WTC11 (cell line): ENCODE results near the gene STX8. TPM values are rescaled to one million over a fixed set of nuclear protein-coding genes. Genes with fewer than 3 reads are reported as not detected.

Source experiments
- ATAC-seq: fragments of 200-7000 bp; cut with Tn5 transposase; 2 replicates; pipeline ENCODE4 v1.10.0; 2021; ENCODE audit warnings: mild to moderate bottlenecking, moderate library complexity
- CTCF ChIA-PET: fragments of 300-600 bp; sonication (Branson Sonifier 250); formaldehyde crosslinking; loops from one replicate; lab custom pipeline; 2021; ENCODE audit warnings: antibody characterized with exemption; lab: Charles Lee
- POLR2A ChIA-PET: fragments of 350-600 bp; sonication (Branson Sonifier 250); formaldehyde crosslinking; loops from one replicate; lab custom pipeline; 2021; ENCODE audit warnings: antibody characterized with exemption; lab: Charles Lee
- DNase-seq: peaks from one replicate; pipeline ENCODE4 v3.0.0; 2021; ENCODE audit warnings: low spot score
- H3K27ac Mint-ChIP-seq: 2 replicates; pipeline ENCODE4 v1.8.0; 2021; ENCODE audit warnings: mixed read lengths
- H3K27me3 Mint-ChIP-seq: 2 replicates; pipeline ENCODE4 v1.8.0; 2021; ENCODE audit warnings: low read depth, mild to moderate bottlenecking, moderate library complexity, mixed read lengths
- H3K36me3 Mint-ChIP-seq: 2 replicates; pipeline ENCODE4 v1.8.0; 2021; ENCODE audit warnings: mixed read lengths
- H3K4me1 Mint-ChIP-seq: 2 replicates; pipeline ENCODE4 v1.8.0; 2022; ENCODE audit warnings: mixed read lengths
- H3K4me3 Mint-ChIP-seq: 2 replicates; pipeline ENCODE4 v1.8.0; 2021; ENCODE audit warnings: mild to moderate bottlenecking, moderate library complexity, mixed read lengths
- H3K9me3 Mint-ChIP-seq: 2 replicates; pipeline ENCODE4 v1.8.0; 2021; ENCODE audit warnings: mixed read lengths
- CBFB ChIP-seq: sonication (generic); formaldehyde crosslinking; IDR thresholded peaks from 2 replicates; pipeline ENCODE4 v1.8.1; 2022; ENCODE audit warnings: mild to moderate bottlenecking, low read depth, missing genetic modification reagents
- CREB1 ChIP-seq: sonication (generic); formaldehyde crosslinking; IDR thresholded peaks from 2 replicates; pipeline ENCODE4 v1.8.0; 2023; ENCODE audit warnings: mild to moderate bottlenecking, missing genetic modification reagents
- FOXK1 ChIP-seq: sonication (generic); formaldehyde crosslinking; IDR thresholded peaks from 2 replicates; pipeline ENCODE4 v1.8.0; 2022; ENCODE audit warnings: mild to moderate bottlenecking, moderate library complexity, missing genetic modification reagents
- MXD4 ChIP-seq: fragments of 250-450 bp; sonication (Bioruptor Pico); IDR thresholded peaks from 2 replicates; pipeline ENCODE4 v1.8.0; 2021; ENCODE audit warnings: mild to moderate bottlenecking, moderate library complexity, borderline replicate concordance
- SMAD4 ChIP-seq: sonication (generic); formaldehyde crosslinking; IDR thresholded peaks from 2 replicates; pipeline ENCODE4 v1.8.0; 2022; ENCODE audit warnings: mild to moderate bottlenecking, missing genetic modification reagents
- ZNF219 ChIP-seq: sonication (generic); formaldehyde crosslinking; IDR thresholded peaks from 2 replicates; pipeline ENCODE4 v1.8.0; 2023; ENCODE audit warnings: missing genetic modification reagents, mild to moderate bottlenecking, borderline replicate concordance
- ZNF232 ChIP-seq: sonication (generic); formaldehyde crosslinking; IDR thresholded peaks from 2 replicates; pipeline ENCODE4 v1.8.0; 2022; ENCODE audit warnings: mild to moderate bottlenecking, missing genetic modification reagents
- total RNA-seq: library from RNA; stranded (reverse); gene quantifications from 3 replicates; pipeline ENCODE4 v1.2.3, GENCODE V29; 2021
- TF ChIP-seq, protein P1 (sequence below): sonication (generic); formaldehyde crosslinking; IDR thresholded peaks from 2 replicates; pipeline ENCODE4 v1.8.0; 2023; ENCODE audit warnings: missing genetic modification reagents, mild to moderate bottlenecking, borderline replicate concordance
- TF ChIP-seq, protein P2 (sequence below): fragments of 250-450 bp; sonication (Bioruptor Pico); IDR thresholded peaks from 2 replicates; pipeline ENCODE4 v2.1.2; 2022; ENCODE audit warnings: mild to moderate bottlenecking, moderate library complexity
- TF ChIP-seq, protein P3 (sequence below): sonication (generic); formaldehyde crosslinking; IDR thresholded peaks from 2 replicates; pipeline ENCODE4 v1.8.1; 2022; ENCODE audit warnings: mild to moderate bottlenecking, missing genetic modification reagents, moderate library complexity, borderline replicate concordance
- TF ChIP-seq, protein P4 (sequence below): sonication (generic); formaldehyde crosslinking; conservative IDR thresholded peaks from 2 replicates; pipeline ENCODE4 v1.8.1; 2022; ENCODE audit warnings: mild to moderate bottlenecking, missing genetic modification reagents
- TF ChIP-seq, protein P5 (sequence below): sonication (generic); formaldehyde crosslinking; IDR thresholded peaks from 2 replicates; pipeline ENCODE4 v1.8.1; 2023; ENCODE audit warnings: mild to moderate bottlenecking, missing genetic modification reagents, moderate library complexity
- TF ChIP-seq, protein P6 (sequence below): sonication (generic); formaldehyde crosslinking; IDR thresholded peaks from 2 replicates; pipeline ENCODE4 v1.8.1; 2023; ENCODE audit warnings: mild to moderate bottlenecking, missing genetic modification reagents
- TF ChIP-seq, protein P7 (sequence below): sonication (generic); formaldehyde crosslinking; IDR thresholded peaks from 2 replicates; pipeline ENCODE4 v1.8.1; 2022; ENCODE audit warnings: low read depth, missing genetic modification reagents, borderline replicate concordance

Gene STX8
- total RNA-seq, 1 experiment from 2014 or later = 39.9 TPM

DNA sequence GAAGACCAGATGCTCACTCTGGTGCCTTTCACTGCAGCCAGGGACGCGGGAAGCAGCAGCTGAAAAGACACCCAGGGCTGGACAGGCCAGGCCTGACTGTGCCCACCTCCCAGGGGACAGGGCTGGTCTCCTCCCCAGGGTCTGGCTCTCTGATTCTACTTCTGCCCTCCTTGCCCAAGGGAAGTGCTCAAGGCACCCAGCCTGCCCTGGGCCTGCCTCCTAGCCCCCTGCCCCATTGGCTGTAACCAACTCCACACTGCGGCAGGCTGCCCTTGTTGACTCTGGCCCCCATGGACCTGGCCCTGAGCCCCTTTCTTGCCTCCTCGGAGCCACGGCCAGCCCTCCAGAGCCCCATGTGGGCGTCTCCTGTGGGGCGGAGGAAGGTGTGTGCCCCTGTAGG is 341.9 kb downstream of the STX8 start (continued):
- TF ChIP-seq, protein P1, sequence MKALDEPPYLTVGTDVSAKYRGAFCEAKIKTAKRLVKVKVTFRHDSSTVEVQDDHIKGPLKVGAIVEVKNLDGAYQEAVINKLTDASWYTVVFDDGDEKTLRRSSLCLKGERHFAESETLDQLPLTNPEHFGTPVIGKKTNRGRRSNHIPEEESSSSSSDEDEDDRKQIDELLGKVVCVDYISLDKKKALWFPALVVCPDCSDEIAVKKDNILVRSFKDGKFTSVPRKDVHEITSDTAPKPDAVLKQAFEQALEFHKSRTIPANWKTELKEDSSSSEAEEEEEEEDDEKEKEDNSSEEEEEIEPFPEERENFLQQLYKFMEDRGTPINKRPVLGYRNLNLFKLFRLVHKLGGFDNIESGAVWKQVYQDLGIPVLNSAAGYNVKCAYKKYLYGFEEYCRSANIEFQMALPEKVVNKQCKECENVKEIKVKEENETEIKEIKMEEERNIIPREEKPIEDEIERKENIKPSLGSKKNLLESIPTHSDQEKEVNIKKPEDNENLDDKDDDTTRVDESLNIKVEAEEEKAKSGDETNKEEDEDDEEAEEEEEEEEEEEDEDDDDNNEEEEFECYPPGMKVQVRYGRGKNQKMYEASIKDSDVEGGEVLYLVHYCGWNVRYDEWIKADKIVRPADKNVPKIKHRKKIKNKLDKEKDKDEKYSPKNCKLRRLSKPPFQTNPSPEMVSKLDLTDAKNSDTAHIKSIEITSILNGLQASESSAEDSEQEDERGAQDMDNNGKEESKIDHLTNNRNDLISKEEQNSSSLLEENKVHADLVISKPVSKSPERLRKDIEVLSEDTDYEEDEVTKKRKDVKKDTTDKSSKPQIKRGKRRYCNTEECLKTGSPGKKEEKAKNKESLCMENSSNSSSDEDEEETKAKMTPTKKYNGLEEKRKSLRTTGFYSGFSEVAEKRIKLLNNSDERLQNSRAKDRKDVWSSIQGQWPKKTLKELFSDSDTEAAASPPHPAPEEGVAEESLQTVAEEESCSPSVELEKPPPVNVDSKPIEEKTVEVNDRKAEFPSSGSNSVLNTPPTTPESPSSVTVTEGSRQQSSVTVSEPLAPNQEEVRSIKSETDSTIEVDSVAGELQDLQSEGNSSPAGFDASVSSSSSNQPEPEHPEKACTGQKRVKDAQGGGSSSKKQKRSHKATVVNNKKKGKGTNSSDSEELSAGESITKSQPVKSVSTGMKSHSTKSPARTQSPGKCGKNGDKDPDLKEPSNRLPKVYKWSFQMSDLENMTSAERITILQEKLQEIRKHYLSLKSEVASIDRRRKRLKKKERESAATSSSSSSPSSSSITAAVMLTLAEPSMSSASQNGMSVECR (CRISPR knock-in tag) = no peak
- TF ChIP-seq MXD4 (CRISPR knock-in tag) (no peak), SMAD4 (CRISPR knock-in tag) (no peak)
- TF ChIP-seq, all 79 proteins: peak for 0

DNA sequence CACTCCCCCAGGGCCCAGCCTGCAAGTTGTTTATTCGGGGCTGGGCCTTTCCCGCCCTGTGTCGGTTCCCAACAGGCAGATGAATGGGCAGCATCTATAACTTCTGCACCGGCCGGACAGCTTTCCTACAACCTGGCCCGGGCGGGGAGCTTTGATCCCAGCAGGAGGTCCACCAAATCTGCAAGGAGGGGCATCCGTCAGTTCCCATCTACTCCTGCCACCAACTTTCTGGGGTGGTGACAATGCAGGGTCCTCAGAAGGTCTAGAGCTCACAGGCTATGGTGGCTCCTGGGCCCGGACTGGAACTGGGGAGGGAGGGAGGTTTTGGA is 342.4 kb downstream of the STX8 start:
- ATAC-seq (no peak), DNase-seq (no peak)
- CTCF ChIA-PET = no interaction called here
- Mint-ChIP-seq H3K27ac (no peak overlapping the region), H3K36me3 (no peaks in the 10 kb centered on the region), H3K4me3 (no peak overlapping the region), H3K9me3 (no peaks in the 10 kb centered on the region), H3K4me1 (peaks cover 4% of the 10 kb centered on the region; the same call in 1 of the 2 replicates), H3K27me3 (peaks cover 4% of the 10 kb centered on the region)
- POLR2A ChIA-PET = no interaction called here
- no peak for TF ChIP-seq ZNF219 (CRISPR knock-in tag)
- TF ChIP-seq CREB1 (CRISPR knock-in tag) = no peak
- TF ChIP-seq, protein P2, sequence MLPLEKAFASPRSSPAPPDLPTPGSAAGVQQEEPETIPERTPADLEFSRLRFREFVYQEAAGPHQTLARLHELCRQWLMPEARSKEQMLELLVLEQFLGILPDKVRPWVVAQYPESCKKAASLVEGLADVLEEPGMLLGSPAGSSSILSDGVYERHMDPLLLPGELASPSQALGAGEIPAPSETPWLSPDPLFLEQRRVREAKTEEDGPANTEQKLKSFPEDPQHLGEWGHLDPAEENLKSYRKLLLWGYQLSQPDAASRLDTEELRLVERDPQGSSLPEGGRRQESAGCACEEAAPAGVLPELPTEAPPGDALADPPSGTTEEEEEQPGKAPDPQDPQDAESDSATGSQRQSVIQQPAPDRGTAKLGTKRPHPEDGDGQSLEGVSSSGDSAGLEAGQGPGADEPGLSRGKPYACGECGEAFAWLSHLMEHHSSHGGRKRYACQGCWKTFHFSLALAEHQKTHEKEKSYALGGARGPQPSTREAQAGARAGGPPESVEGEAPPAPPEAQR (CRISPR knock-in tag) = no peak
- no peak for TF ChIP-seq CBFB (CRISPR knock-in tag)
- TF ChIP-seq, protein P3, sequence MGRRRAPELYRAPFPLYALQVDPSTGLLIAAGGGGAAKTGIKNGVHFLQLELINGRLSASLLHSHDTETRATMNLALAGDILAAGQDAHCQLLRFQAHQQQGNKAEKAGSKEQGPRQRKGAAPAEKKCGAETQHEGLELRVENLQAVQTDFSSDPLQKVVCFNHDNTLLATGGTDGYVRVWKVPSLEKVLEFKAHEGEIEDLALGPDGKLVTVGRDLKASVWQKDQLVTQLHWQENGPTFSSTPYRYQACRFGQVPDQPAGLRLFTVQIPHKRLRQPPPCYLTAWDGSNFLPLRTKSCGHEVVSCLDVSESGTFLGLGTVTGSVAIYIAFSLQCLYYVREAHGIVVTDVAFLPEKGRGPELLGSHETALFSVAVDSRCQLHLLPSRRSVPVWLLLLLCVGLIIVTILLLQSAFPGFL = no peak
- TF ChIP-seq, protein P4, sequence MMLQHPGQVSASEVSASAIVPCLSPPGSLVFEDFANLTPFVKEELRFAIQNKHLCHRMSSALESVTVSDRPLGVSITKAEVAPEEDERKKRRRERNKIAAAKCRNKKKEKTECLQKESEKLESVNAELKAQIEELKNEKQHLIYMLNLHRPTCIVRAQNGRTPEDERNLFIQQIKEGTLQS = no peak
- TF ChIP-seq, protein P5, sequence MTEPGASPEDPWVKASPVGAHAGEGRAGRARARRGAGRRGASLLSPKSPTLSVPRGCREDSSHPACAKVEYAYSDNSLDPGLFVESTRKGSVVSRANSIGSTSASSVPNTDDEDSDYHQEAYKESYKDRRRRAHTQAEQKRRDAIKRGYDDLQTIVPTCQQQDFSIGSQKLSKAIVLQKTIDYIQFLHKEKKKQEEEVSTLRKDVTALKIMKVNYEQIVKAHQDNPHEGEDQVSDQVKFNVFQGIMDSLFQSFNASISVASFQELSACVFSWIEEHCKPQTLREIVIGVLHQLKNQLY = no peak
- TF ChIP-seq, protein P6, sequence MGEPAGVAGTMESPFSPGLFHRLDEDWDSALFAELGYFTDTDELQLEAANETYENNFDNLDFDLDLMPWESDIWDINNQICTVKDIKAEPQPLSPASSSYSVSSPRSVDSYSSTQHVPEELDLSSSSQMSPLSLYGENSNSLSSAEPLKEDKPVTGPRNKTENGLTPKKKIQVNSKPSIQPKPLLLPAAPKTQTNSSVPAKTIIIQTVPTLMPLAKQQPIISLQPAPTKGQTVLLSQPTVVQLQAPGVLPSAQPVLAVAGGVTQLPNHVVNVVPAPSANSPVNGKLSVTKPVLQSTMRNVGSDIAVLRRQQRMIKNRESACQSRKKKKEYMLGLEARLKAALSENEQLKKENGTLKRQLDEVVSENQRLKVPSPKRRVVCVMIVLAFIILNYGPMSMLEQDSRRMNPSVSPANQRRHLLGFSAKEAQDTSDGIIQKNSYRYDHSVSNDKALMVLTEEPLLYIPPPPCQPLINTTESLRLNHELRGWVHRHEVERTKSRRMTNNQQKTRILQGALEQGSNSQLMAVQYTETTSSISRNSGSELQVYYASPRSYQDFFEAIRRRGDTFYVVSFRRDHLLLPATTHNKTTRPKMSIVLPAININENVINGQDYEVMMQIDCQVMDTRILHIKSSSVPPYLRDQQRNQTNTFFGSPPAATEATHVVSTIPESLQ = no peak
- TF ChIP-seq FOXK1 (CRISPR knock-in tag) = no peak
- no peak for TF ChIP-seq ZNF232 (CRISPR knock-in tag)
- TF ChIP-seq, protein P7, sequence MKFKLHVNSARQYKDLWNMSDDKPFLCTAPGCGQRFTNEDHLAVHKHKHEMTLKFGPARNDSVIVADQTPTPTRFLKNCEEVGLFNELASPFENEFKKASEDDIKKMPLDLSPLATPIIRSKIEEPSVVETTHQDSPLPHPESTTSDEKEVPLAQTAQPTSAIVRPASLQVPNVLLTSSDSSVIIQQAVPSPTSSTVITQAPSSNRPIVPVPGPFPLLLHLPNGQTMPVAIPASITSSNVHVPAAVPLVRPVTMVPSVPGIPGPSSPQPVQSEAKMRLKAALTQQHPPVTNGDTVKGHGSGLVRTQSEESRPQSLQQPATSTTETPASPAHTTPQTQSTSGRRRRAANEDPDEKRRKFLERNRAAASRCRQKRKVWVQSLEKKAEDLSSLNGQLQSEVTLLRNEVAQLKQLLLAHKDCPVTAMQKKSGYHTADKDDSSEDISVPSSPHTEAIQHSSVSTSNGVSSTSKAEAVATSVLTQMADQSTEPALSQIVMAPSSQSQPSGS (CRISPR knock-in tag) = no peak
